ENCODE measurements around the gene CNIH3. TPM values are rescaled to one million over a fixed set of nuclear protein-coding genes. Genes with fewer than 3 reads are reported as not detected.

The CNIH3 gene
- total RNA-seq, result 1.8 and 2.6 TPM in 2 replicates

GRCh38 chr1:224615861-224616755 lies at the start of gene CNIH3:
CNIH3 (plus strand) TSS chr1:224616317; CDS start chr1:224617175, 858 bp downstream.

Other genes with a start within 250 kb of the CNIH3 start
- 49.1 and 156 TPM in 2 replicates for gene WDR26, start 181.5 kb upstream of the CNIH3 start, total RNA-seq